Activated B cell treated with CpG ODN at 0.5 μM for 24 hours (primary cell): ENCODE data around the gene CCL28. TPM values are rescaled to one million over a fixed set of nuclear protein-coding genes. Genes with fewer than 3 reads are reported as not detected.
A peak's percentile ranks its signal among the peaks of the same experiment; 100 is the strongest.

Experiments used
- ATAC-seq: fragments of 200-7000 bp; cut with Tn5 transposase; one replicate; pipeline ENCODE4 v1.10.0; 2021; ENCODE audit warnings: low read depth, mild to moderate bottlenecking, moderate library complexity
- CTCF ChIA-PET: fragments of 350-600 bp; sonication (Branson Sonifier 250); formaldehyde crosslinking; loops from one replicate; lab custom pipeline; 2021; ENCODE audit warnings: antibody characterized with exemption; lab: Charles Lee
- POLR2A ChIA-PET: fragments of 350-600 bp; sonication (Branson Sonifier 250); formaldehyde crosslinking; loops from one replicate; lab custom pipeline; 2021; ENCODE audit warnings: antibody characterized with exemption; lab: Charles Lee
- DNase-seq: peaks from one replicate; pipeline ENCODE4 v3.0.0; 2022
- H3K27ac Mint-ChIP-seq: one replicate; pipeline ENCODE4 v1.8.0; 2020; ENCODE audit warnings: mixed read lengths
- H3K27me3 Mint-ChIP-seq: one replicate; pipeline ENCODE4 v1.8.0; 2021; ENCODE audit warnings: mixed read lengths
- H3K36me3 Mint-ChIP-seq: one replicate; pipeline ENCODE4 v1.8.0; 2021; ENCODE audit warnings: low read depth, mixed read lengths
- H3K4me1 Mint-ChIP-seq: one replicate; pipeline ENCODE4 v1.8.0; 2021; ENCODE audit warnings: mixed read lengths
- H3K4me3 Mint-ChIP-seq: one replicate; pipeline ENCODE4 v1.8.0; 2020; ENCODE audit warnings: mild to moderate bottlenecking, mixed read lengths
- H3K9me3 Mint-ChIP-seq: one replicate; pipeline ENCODE4 v1.8.0; 2020; ENCODE audit warnings: mixed read lengths
- CTCF ChIP-seq: fragments of 200-600 bp; IDR thresholded peaks from one replicate; pipeline ENCODE4 v1.8.0; 2022; ENCODE audit warnings: antibody characterized with exemption, mild to moderate bottlenecking
- intact Hi-C: fragments of 100-400 bp; cut with micrococcal nuclease; formaldehyde crosslinking; loops from one replicate; pipeline ENCODE4 v1.15.1; 2024
- total RNA-seq: library from RNA; stranded (reverse); gene quantifications from 2 replicates; pipeline ENCODE4 v1.2.3, GENCODE V29; 2022

The CCL28 gene
- total RNA-seq, 1 donor from 2014 or later, result 11.6 TPM

DNA sequence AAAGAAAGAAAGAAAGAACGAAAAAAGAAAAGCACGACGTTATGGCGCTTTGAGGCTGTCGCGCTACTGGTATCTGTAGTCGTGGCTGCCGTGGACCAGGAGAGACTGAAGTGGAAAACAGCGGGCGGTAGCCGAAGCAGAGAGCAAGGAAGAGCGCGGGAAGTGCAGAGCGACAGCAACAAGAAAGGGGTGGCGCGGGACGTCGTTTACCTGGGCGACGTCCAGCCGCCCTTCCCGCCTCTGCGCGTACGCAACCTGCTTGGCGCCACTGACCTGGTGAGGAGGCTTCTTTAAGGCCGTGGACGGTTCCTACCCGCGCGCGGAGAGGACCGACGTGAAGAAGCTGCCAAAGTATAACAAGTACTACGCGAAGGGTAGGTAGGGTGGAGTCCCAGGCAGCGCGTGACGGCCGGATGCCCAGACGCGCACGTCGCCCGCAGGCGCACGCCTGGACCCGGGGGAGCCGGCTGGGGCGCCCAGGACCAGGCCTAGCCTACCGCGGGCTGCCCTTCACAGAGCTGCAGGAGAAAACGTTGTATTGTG, 15.4 kb downstream of the CCL28 start:
- ChIA-PET POLR2A (interaction anchor here (0.5 to 2.3 kb wide), 14 partner anchors 68 to 1413 kb away, joined by 3 to 48 read pairs (median 4); partner anchors contain the start of genes C5orf34, HMGCS1, TMEM267 and ZNF131), CTCF (interaction anchor here (2.0 kb wide), 1 partner anchor 87 kb away, joined by 7 read pairs; the partner anchor contains the start of gene TMEM267)
- peaks cover 20% of the 10 kb centered on the region for H3K4me1 Mint-ChIP-seq
- TF ChIP-seq CTCF, result no peak
- H3K4me3 Mint-ChIP-seq, result peak overlapping the region; percentile 99
- peaks cover 5% of the 10 kb centered on the region for H3K36me3 Mint-ChIP-seq
- H3K27ac Mint-ChIP-seq, result peak overlapping the region; percentile 96
- H3K9me3 Mint-ChIP-seq, result no peaks in the 10 kb centered on the region
- ATAC-seq, result peak; percentile 100
- DNase-seq, result peak; percentile 67
- no peaks in the 10 kb centered on the region for H3K27me3 Mint-ChIP-seq
- intact Hi-C loops, result loop anchor here (1.0 to 5.0 kb wide), 7 partner anchors 84 to 404 kb away; partner anchors contain the start of genes C5orf34, HMGCS1, NNT and PAIP1

DNA sequence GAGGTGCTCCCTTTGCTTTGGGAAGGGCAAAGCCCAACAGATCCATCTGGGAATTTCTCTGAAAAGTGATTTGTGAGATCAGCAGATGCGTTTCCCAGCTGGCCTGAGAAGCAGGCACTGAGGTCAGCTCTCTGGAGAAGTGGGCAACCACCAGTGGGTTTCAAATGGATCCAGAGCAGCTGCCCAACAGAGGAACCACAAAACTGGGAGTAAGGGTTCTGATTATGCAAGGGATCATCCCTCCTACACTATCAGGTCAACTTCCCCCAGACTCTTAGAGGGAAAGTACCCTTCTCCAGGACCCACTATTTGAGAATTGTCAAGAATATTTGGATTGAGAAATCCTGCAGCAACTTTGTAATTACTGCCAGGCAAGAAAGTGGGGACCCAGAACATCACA, 21.7 kb downstream of the CCL28 start:
- ATAC-seq, result no peak
- POLR2A ChIA-PET, result interaction anchor here (1.5 to 1.9 kb wide), 3 partner anchors 94 to 352 kb away, joined by 3 to 12 read pairs (median 6); partner anchors contain the start of gene TMEM267
- H3K9me3 Mint-ChIP-seq, result no peaks in the 10 kb centered on the region
- DNase-seq, result no peak
- peaks cover 34% of the 10 kb centered on the region for H3K36me3 Mint-ChIP-seq
- intact Hi-C loops, result no loop called here
- H3K4me1 Mint-ChIP-seq, result peaks cover 17% of the 10 kb centered on the region
- H3K4me3 Mint-ChIP-seq, result no peak overlapping the region
- CTCF ChIA-PET, result interaction anchor here (0.6 to 2.2 kb wide), 17 partner anchors 9 to 484 kb away, joined by 3 to 21 read pairs (median 6); partner anchors contain the start of genes HMGCS1, TMEM267 and ZNF131
- TF ChIP-seq CTCF, result no peak
- H3K27ac Mint-ChIP-seq, result no peak overlapping the region
- H3K27me3 Mint-ChIP-seq, result no peaks in the 10 kb centered on the region

GRCh38 chr5:43389679-43390329, 22.4 kb downstream of the CCL28 start:
- peak overlapping the region; percentile 30 for H3K27ac Mint-ChIP-seq
- no peaks in the 10 kb centered on the region for H3K9me3 Mint-ChIP-seq
- no peaks in the 10 kb centered on the region for H3K27me3 Mint-ChIP-seq
- CTCF ChIA-PET, result interaction anchor here (0.6 to 2.2 kb wide), 20 partner anchors 9 to 483 kb away, joined by 3 to 21 read pairs (median 4); partner anchors contain the start of genes HMGCS1, TMEM267 and ZNF131
- POLR2A ChIA-PET, result interaction anchor here (0.6 to 1.9 kb wide), 5 partner anchors 94 to 351 kb away, joined by 3 to 12 read pairs (median 4); partner anchors contain the start of gene TMEM267
- no peak overlapping the region for H3K4me3 Mint-ChIP-seq
- intact Hi-C loops, result loop anchor here (1.0 to 2.0 kb wide), 6 partner anchors 77 to 481 kb away; partner anchors contain the start of gene HMGCS1
- no peak for DNase-seq
- peaks cover 16% of the 10 kb centered on the region for H3K4me1 Mint-ChIP-seq
- H3K36me3 Mint-ChIP-seq, result peaks cover 34% of the 10 kb centered on the region
- peak; percentile 84 for ATAC-seq
- peak; percentile 64 for TF ChIP-seq CTCF

GRCh38 chr5:43386960-43387362, 25.2 kb downstream of the CCL28 start:
- Mint-ChIP-seq H3K27ac (peak overlapping the region; percentile 21), H3K36me3 (peaks cover 60% of the 10 kb centered on the region), H3K4me3 (no peak overlapping the region), H3K9me3 (no peaks in the 10 kb centered on the region), H3K4me1 (peaks cover 13% of the 10 kb centered on the region), H3K27me3 (no peaks in the 10 kb centered on the region)
- intact Hi-C loops, result no loop called here
- ATAC-seq, result no peak
- ChIA-PET POLR2A (interaction anchor here (0.7 to 1.3 kb wide), 2 partner anchors 97 to 162 kb away, joined by 3 to 7 read pairs; partner anchors contain the start of gene TMEM267), CTCF (interaction anchor here (1.1 kb wide), 1 partner anchor 80 kb away, joined by 3 read pairs; no protein-coding TSS in a partner anchor)
- DNase-seq, result no peak
- no peak for TF ChIP-seq CTCF
